Adipocyte (in vitro differentiated cells): ENCODE measurements around the gene CERCAM.
"Not testable (repeated sequence)": the region's sequence is repeated elsewhere in the genome, so short reads cannot be mapped to it uniquely, and the experiment has no call there.

Source experiments
- DNase-seq: peaks from one replicate; pipeline ENCODE4 v3.0.0-alpha.2; 2015; ENCODE audit warnings: low read depth
- H3K27me3 ChIP-seq: replicated peaks from 2 replicates; pipeline ENCODE4 v1.7.0; 2013; ENCODE audit warnings: mild to moderate bottlenecking, low read length, moderate library complexity; ENCODE audit not compliant: control insufficient read depth, insufficient read depth
- H3K36me3 ChIP-seq: 2 replicates; pipeline ENCODE4 v1.7.0; 2013; ENCODE audit warnings: low read length, mild to moderate bottlenecking, moderate library complexity; ENCODE audit not compliant: control insufficient read depth, insufficient read depth, severe bottlenecking
- H3K4me1 ChIP-seq: 2 replicates; pipeline ENCODE4 v1.7.0; 2013; ENCODE audit warnings: mild to moderate bottlenecking, low read length, moderate library complexity; ENCODE audit not compliant: control insufficient read depth, insufficient read depth
- H3K4me3 ChIP-seq: 2 replicates; pipeline ENCODE4 v1.7.0; 2013; ENCODE audit warnings: mild to moderate bottlenecking, low read length, moderate library complexity
- H3K9ac ChIP-seq: 2 replicates; pipeline ENCODE4 v1.7.0; 2013; ENCODE audit warnings: mild to moderate bottlenecking, low read length, moderate library complexity
- H3K9me3 ChIP-seq: 2 replicates; pipeline ENCODE4 v1.7.0; 2013; ENCODE audit warnings: mild to moderate bottlenecking, low read length, moderate library complexity; ENCODE audit not compliant: control insufficient read depth

CERCAM gene

DNA sequence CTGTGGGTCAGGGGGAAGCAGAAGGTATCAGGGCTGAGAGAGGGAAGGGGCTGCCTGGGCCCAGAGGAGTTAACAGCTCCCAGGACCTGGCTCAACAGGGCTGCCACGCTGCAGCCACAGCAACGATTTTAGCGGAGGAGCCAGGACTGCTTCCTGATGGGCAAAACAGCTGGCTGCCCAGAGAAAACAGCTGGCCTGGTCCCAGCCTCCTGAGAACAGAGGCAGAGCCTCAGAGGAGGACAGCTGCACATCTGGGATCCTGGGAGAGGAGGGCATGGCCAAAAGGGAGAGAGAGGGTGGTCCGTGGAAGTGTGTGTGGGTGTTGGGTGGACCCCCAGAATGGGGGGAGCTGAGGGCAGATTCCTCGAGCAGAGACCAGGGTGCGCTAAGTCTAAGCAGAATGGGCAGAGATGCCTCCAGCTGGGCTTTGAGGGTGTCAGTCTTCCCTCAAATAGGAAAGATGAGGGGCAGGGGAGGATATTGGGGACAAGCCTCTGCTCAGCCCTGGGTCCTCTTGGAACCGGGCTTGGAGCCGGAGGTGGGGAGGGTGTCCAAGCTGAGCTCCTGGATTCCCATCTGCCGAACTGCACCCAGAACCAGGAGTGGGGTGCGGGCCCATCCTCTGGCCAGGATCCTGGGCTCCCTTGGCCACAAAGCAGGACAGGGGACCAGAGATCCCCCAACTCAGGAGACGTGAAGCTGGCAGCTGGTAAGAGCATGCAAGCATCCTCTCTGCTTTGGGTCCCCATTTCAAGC, 9.1 kb upstream of the CERCAM start:
- no peak overlapping the region for H3K4me3 ChIP-seq
- H3K9me3 ChIP-seq: no peaks in the 10 kb centered on the region
- H3K36me3 ChIP-seq: no peaks in the 10 kb centered on the region
- H3K27me3 ChIP-seq: peaks cover 19% of the 10 kb centered on the region
- no peak overlapping the region for H3K9ac ChIP-seq
- H3K4me1 ChIP-seq: peaks cover 5% of the 10 kb centered on the region
- DNase-seq: no peak

DNA sequence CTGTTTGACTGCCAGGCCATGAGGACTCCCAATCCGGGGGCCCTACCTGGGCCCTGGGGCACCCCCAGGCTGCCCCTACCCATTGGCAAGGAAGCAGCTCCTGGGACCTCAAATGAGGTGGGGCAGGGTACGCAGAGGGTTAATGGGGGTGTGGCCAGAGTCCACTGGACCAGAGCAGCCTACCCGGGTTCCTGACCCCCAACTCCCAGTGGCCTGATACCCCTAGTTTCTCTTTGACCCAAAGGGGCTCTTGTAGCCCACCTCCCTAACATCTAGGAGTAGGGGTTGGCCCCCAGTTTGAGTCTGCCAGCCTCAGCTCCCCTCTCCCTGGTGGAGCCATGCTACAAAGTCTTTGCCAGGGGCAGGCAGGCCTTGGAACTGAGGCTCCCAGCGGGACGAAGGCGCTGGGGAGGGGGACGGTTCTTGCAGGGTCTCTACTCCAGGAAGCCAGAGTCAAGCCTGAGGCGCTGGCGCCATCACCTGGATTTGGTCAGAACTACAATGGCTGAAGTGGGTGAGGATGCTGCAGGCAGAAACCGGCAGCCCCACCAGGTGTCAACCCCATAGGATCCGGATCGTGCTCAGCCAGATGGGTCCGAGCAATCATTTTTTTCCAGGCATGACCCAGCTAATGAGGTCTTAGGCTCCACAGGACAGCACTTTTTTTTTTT, 8.4 kb upstream of the CERCAM start:
- peaks cover 24% of the 10 kb centered on the region for H3K27me3 ChIP-seq
- H3K36me3 ChIP-seq: no peaks in the 10 kb centered on the region
- H3K4me3 ChIP-seq: no peak overlapping the region
- peak; percentile 61 for DNase-seq
- H3K9me3 ChIP-seq: no peaks in the 10 kb centered on the region
- no peaks in the 10 kb centered on the region for H3K4me1 ChIP-seq
- H3K9ac ChIP-seq: no peak overlapping the region

DNA sequence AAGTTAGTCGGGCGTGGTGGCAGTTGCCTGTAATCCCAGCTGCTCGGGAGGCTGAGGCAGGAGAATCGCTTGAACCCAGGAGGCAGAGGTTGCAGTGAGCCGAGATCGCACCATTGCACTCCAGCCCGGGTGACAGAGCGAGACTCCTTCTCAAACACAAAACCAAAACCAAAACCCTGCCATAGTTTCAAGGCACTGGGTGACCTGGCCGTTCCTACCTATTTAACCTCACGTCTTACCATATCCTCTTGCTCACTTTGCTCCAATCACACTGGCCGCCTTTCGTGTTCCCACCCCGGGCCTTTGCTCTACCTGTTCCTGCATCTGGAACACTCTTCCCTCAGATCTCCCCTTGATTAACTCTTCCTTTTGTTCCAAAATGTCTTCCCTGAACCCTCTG, 6.9 kb upstream of the CERCAM start:
- H3K4me1 ChIP-seq, H3K4me3 ChIP-seq, H3K9ac ChIP-seq, H3K36me3 ChIP-seq, DNase-seq, H3K9me3 ChIP-seq: not testable (repeated sequence)
- peaks cover 31% of the 10 kb centered on the region for H3K27me3 ChIP-seq

DNA sequence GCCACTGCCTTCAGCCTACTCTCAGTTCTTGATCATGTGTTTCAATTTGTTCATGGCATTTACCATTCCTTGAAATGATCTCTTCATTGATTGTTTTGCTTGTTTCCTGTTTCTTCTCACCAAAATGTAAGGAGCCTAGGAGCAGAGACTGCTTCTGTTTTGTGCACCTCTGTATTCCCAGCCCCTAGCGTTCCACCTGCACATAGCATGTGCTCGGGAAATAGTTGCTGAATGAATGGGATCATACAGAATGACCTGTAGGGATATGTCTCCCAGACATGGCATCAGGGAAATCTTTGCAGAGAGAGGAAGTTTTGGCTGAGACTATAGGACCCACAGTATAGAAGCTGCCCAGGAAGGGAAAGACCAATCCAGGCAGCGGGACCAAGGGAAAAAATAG, 6.2 kb upstream of the CERCAM start:
- Histone ChIP-seq H3K9ac (no peak overlapping the region), H3K4me1 (peaks cover 6% of the 10 kb centered on the region), H3K36me3 (no peaks in the 10 kb centered on the region), H3K27me3 (peaks cover 31% of the 10 kb centered on the region), H3K4me3 (no peak overlapping the region), H3K9me3 (no peaks in the 10 kb centered on the region)
- DNase-seq: no peak

DNA sequence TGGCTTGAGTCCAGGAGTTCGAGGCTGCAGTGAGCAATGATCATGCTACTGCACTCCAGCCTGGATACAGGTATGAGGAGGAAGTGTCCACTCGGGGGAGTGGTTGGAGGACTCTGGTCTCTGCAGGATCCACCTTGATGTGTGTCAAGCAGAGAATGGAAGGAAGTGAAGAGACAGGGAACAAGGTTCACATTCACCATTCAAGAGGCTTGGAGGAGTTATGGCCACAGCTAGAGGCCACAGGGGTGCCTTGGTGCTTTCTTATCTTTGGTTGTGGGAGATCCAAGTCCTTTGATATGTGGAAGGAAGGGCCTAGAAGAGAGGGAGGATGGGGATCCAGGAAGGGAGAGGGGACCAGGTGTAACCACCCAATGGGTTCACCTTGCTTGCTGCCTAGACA, 5.4 kb upstream of the CERCAM start:
- Histone ChIP-seq H3K9ac (no peak overlapping the region), H3K9me3 (no peaks in the 10 kb centered on the region), H3K4me1 (peaks cover 6% of the 10 kb centered on the region), H3K36me3 (no peaks in the 10 kb centered on the region), H3K27me3 (peaks cover 31% of the 10 kb centered on the region), H3K4me3 (no peak overlapping the region)
- no peak for DNase-seq

DNA sequence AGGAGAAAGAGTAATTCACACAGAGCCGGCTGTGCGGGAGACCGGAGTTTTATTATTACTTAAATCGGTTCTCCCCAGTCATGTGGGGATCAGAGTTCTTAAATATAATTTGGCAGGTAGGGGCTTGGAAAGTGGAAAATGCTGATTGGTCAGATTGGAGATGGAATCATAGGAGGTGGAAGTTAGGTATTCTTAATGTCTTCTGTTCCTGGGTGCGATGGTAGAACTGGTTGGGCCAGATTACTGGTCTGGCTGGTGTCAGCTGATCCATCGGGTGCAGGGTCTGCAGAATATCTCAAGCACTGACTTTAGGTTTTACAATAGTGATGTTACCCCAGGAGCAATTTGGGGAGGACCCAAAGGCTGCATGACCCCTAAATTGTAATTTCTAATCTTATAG, 4.6 kb upstream of the CERCAM start:
- Histone ChIP-seq H3K9me3 (no peaks in the 10 kb centered on the region), H3K9ac (no peak overlapping the region), H3K36me3 (no peaks in the 10 kb centered on the region), H3K4me3 (no peak overlapping the region), H3K4me1 (peaks cover 6% of the 10 kb centered on the region), H3K27me3 (peaks cover 31% of the 10 kb centered on the region)
- no peak for DNase-seq

DNA sequence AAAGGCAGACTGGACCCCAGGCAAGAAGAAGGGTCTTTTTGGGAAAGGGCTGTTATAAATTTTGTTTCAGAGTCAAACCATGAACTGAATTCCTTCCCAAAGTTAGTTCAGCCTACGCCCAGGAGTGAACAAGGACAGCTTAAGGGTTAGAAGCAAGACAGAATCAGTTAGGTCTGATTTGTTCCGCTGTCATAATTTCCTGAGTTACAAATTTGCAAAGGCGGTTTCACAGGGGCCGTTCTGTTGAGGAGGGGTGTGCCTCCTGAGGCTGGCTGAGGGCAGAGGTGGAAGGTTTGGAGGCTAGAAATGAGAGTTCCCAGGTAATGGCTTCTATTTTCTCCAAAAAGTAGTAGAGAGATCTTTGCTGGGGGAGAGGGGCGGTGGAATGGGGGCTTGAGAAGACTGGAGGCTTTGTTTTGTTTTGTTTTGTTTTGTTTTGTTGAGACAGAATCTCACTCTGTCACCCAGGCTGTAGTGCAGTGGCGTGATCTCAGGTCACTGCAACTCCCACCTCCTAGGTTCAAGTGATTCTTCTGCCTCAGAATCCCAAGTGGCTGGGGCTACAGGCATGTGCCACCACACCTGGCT, 4.1 kb upstream of the CERCAM start:
- Histone ChIP-seq H3K9me3 (no peaks in the 10 kb centered on the region), H3K4me1 (peaks cover 6% of the 10 kb centered on the region), H3K36me3 (no peaks in the 10 kb centered on the region), H3K27me3 (peaks cover 31% of the 10 kb centered on the region), H3K4me3 (no peak overlapping the region), H3K9ac (no peak overlapping the region)
- no peak for DNase-seq

DNA sequence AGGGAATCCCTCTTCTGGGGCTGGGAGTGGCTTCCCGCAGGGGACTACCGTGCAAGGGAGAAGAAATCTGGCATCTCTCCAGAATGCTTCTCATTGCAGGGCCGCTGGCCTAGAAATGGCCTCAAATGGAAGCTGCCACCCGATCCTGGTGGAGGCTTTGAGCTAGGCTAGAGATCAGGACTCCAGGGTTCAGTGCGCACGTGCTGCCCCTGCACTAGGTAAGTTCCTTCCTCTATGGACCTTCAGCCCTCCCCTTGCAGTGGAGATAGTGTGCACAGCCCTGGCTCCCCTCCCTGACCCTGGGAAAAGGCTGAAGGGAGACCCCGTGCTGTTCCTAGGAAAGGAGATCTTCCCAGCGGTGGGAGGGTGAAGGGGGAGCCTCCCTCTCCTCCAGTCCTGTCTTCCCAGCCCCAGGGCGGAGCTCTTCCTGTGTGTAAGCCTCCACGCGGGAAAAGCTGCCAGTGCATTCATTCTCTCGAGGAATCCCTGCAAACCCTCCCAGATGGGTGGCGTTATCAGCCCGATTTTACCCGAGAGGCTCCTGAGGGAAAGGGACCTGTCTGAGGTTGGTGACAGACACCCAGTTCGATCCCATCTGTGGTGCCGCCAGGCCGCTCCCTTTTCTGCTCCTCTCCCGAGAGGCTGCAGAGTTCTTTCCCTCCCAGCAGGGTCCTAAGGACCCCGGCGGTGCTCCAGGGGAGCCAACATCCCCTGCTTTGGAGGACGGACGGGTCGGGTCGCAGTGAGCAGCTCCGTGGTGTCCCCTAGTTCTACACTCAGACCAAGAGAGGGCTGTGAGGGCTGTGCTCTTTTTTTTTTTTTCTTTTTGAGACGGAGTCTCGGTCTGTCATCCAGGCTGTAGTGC, 1.4 kb upstream of the CERCAM start:
- Histone ChIP-seq H3K4me3 (peak overlapping the region; percentile 91), H3K27me3 (peaks cover 31% of the 10 kb centered on the region), H3K9me3 (no peaks in the 10 kb centered on the region), H3K36me3 (peaks cover 2% of the 10 kb centered on the region), H3K9ac (no peak overlapping the region), H3K4me1 (peaks cover 10% of the 10 kb centered on the region)
- DNase-seq: peak; percentile 67

DNA sequence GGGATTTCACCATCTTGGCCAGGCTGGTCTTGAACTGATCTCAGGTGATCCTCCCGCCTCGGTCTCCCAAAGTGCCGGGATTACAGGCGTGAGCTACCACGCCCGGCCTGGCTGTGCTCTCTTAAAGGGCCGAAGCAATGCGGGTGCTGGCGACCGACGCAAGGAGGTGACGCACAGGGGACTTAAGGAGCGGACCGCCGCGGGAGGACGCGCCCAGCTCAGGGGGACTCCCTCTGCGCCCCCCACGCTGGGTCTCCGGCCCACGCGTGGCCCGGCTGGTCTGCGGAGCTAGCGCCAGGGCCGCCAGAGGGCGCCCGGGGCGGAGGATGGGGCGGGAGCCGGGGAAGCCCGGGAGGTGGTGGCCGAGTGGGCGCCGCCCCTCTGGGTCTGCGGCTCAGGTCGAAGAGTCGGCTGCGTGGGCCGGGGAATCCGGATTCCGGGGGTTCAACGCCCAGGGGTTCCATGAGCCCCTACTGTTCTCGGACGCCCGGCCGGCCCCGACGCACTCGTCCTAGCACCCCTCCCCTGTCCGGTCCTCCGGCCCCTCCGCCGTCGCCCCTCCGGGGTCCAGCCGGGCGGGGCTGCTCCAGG, 502 bp upstream of the CERCAM start:
- Histone ChIP-seq H3K4me3 (peak overlapping the region; percentile 91), H3K36me3 (peaks cover 5% of the 10 kb centered on the region), H3K4me1 (peaks cover 10% of the 10 kb centered on the region), H3K9me3 (no peaks in the 10 kb centered on the region), H3K9ac (peak overlapping the region; percentile 80), H3K27me3 (peaks cover 24% of the 10 kb centered on the region)
- peak; percentile 94 for DNase-seq

DNA sequence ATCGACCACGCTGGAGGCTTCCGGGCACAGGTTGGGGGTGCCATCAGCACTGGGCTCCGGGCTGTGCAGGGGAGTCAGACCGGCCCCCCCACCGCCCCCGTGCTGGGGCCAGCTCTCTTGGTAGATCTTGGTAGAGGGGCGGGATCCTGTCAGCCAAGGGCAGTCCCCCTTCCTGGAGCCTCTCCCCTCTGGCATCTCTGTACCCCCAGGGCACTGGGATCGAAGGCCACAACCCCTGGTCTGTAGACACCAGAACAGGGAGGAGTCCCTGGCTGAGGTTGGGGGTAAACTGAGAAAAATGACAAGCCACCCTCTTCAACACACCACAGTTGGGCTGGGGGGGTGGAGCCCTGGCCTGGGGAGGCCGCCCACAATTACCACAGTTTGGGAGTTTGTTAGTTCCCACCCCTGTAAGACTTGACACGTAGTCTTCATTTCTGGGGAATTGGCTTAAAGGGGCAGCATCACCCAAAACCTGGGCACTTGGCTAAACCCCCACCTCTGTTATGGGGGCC, 882 bp downstream of the CERCAM start:
- Histone ChIP-seq H3K4me3 (peak overlapping the region; percentile 91), H3K36me3 (peaks cover 8% of the 10 kb centered on the region), H3K4me1 (peaks cover 10% of the 10 kb centered on the region), H3K9ac (peak overlapping the region; percentile 93), H3K27me3 (peaks cover 12% of the 10 kb centered on the region), H3K9me3 (no peaks in the 10 kb centered on the region)
- peak; percentile 42 for DNase-seq
